Trophoblast cell (in vitro differentiated cells and primary cell): ENCODE measurements around the gene TEX22.
A peak's percentile ranks its signal among the peaks of the same experiment; 100 is the strongest.

Experiments
- DNase-seq, 2 donors: peaks; one replicate each; pipeline ENCODE4 v3.0.0-alpha.2; 2016
- H2AFZ ChIP-seq: 2 replicates; pipeline ENCODE4 v1.6.1; 2013; ENCODE audit warnings: low read length, moderate library complexity, mild to moderate bottlenecking; ENCODE audit not compliant: insufficient read depth, poor library complexity
- H2AK5ac ChIP-seq: 2 replicates; pipeline ENCODE4 v1.6.1; 2013; ENCODE audit warnings: mild to moderate bottlenecking, low read length
- H2BK120ac ChIP-seq: 2 replicates; pipeline ENCODE4 v1.6.1; 2013; ENCODE audit warnings: low read length, mild to moderate bottlenecking, moderate library complexity; ENCODE audit not compliant: insufficient read depth, poor library complexity
- H2BK12ac ChIP-seq: 2 replicates; pipeline ENCODE4 v1.6.1; 2013; ENCODE audit warnings: mild to moderate bottlenecking, low read length, moderate library complexity
- H2BK5ac ChIP-seq: 2 replicates; pipeline ENCODE4 v1.6.1; 2013; ENCODE audit warnings: low read length, low read depth, moderate library complexity, mild to moderate bottlenecking; ENCODE audit not compliant: poor library complexity
- H3K14ac ChIP-seq: 2 replicates; pipeline ENCODE4 v1.6.1; 2013; ENCODE audit warnings: mild to moderate bottlenecking, low read length
- H3K18ac ChIP-seq: 2 replicates; pipeline ENCODE4 v1.6.1; 2013; ENCODE audit warnings: mild to moderate bottlenecking, low read length
- H3K23ac ChIP-seq: 2 replicates; pipeline ENCODE4 v1.6.1; 2013; ENCODE audit warnings: low read length
- H3K27ac ChIP-seq: 2 replicates; pipeline ENCODE4 v1.5.1; 2013; ENCODE audit warnings: low read depth, mild to moderate bottlenecking, inconsistent platforms, low read length, moderate library complexity
- H3K27me3 ChIP-seq: 2 replicates; pipeline ENCODE4 v1.6.1; 2013; ENCODE audit warnings: inconsistent platforms, mild to moderate bottlenecking, low read length, moderate library complexity; ENCODE audit not compliant: insufficient read depth
- H3K36me3 ChIP-seq, 2 experiments: 1 replicate in 1 of 2; 2 replicates in 1 of 2; pipeline ENCODE4 v1.6.1; 2013; ENCODE audit warnings: low read length in 2 of 2, mild to moderate bottlenecking in 2 of 2, moderate library complexity in 1 of 2; ENCODE audit not compliant: insufficient read depth in 2 of 2, control insufficient read depth in 1 of 2
- H3K4ac ChIP-seq: 2 replicates; pipeline ENCODE4 v1.6.1; 2013; ENCODE audit warnings: low read depth, mild to moderate bottlenecking, low read length, moderate library complexity
- H3K4me1 ChIP-seq, 2 experiments: 1 replicate in 1 of 2; 2 replicates in 1 of 2; pipeline ENCODE4 v1.6.1; 2013; ENCODE audit warnings: low read length in 2 of 2, mild to moderate bottlenecking in 2 of 2, moderate library complexity in 1 of 2; ENCODE audit not compliant: insufficient read depth in 2 of 2, control insufficient read depth in 1 of 2
- H3K4me2 ChIP-seq: 2 replicates; pipeline ENCODE4 v1.6.1; 2013; ENCODE audit warnings: inconsistent platforms, mild to moderate bottlenecking, low read length, moderate library complexity
- H3K4me3 ChIP-seq: 2 replicates; pipeline ENCODE4 v1.5.1; 2013; ENCODE audit warnings: mild to moderate bottlenecking, low read depth, low read length, inconsistent platforms
- H3K79me1 ChIP-seq: one replicate; pipeline ENCODE4 v1.6.1; 2013; ENCODE audit warnings: low read length
- H3K79me2 ChIP-seq: 2 replicates; pipeline ENCODE4 v1.6.1; 2013; ENCODE audit warnings: low read length, mild to moderate bottlenecking; ENCODE audit not compliant: control insufficient read depth, insufficient read depth, poor library complexity
- H3K9ac ChIP-seq: 2 replicates; pipeline ENCODE4 v1.6.1; 2013; ENCODE audit warnings: mild to moderate bottlenecking, low read length
- H3K9me3 ChIP-seq: 2 replicates; pipeline ENCODE4 v1.6.1; 2013; ENCODE audit warnings: low read depth, mild to moderate bottlenecking, control low read depth, inconsistent platforms, low read length; ENCODE audit not compliant: insufficient read depth
- H4K12ac ChIP-seq: 2 replicates; pipeline ENCODE4 v1.6.1; 2013; ENCODE audit warnings: low read depth, mild to moderate bottlenecking, low read length, moderate library complexity
- H4K8ac ChIP-seq: 2 replicates; pipeline ENCODE4 v1.6.1; 2013; ENCODE audit warnings: low read depth, mild to moderate bottlenecking, low read length, moderate library complexity
- H4K91ac ChIP-seq: one replicate; pipeline ENCODE4 v1.6.1; 2013; ENCODE audit warnings: low read depth, mild to moderate bottlenecking, low read length, moderate library complexity
- WGBS: extraction: QIAGEN DNeasy Blood & Tissue Kit; methylation state at CpG from one replicate; pipeline ENCODE4 v1.1.7; 2013; ENCODE audit warnings: missing lambda C conversion rate; ENCODE audit not compliant: insufficient read length, insufficient coverage; ENCODE audit errors: extremely low coverage; 5-methylcytosine and 5-hydroxymethylcytosine counted together

Gene TEX22

DNA sequence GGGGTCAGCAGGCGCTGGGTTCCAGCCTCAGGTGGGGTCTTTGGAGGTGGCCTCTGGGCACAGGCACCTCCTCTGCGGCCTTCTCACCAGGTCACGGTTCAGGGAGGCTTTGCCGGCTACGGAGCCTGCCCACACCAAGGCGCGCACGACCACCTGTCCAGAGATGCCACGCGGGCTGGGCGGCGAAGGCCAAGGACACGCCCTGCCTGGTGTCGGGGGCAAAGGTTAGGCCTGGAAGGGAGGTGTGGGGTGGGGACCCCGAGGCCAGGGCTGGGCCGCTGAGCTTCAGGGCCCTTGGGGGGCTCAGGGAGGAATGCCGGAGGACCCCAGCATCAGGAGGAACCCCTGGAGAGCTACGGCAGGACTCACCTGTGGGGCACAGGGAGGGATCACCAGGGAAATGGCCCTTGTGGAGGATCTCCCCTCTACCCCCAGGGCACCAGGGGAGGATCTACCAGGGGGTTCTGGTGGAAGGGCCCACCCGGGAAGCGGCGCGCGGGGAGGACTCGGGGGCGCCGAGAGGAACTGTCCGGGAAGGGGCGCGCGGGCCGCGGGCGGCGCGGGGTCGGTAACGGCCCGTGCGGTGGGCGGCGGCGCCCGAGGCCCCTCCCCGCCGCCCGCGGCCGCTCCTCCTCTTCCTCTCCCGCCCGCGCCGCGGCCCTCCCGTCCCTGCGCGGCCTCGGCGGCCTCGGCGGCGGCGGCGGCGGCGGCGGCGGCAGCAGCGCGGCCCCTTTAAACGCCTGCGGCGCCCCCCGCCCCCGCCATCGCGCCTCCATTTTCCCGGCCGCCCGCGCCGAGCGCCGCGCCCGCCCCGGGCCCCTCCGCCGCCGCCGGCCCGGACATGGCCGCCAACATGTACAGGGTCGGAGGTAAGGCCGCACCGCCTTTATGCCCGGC, 21.1 kb downstream of the TEX22 start, which contains the start of gene MTA1:
Gene MTA1 (plus strand): TSS at position 633 of the 897 bp plus-strand sequence. CDS start 209 bp downstream, at position 842.
- peak in 1 of 2 donors; percentile 46 for DNase-seq
- peak within 1 kb of the TSS; percentile 85 for H2AK5ac ChIP-seq

DNA sequence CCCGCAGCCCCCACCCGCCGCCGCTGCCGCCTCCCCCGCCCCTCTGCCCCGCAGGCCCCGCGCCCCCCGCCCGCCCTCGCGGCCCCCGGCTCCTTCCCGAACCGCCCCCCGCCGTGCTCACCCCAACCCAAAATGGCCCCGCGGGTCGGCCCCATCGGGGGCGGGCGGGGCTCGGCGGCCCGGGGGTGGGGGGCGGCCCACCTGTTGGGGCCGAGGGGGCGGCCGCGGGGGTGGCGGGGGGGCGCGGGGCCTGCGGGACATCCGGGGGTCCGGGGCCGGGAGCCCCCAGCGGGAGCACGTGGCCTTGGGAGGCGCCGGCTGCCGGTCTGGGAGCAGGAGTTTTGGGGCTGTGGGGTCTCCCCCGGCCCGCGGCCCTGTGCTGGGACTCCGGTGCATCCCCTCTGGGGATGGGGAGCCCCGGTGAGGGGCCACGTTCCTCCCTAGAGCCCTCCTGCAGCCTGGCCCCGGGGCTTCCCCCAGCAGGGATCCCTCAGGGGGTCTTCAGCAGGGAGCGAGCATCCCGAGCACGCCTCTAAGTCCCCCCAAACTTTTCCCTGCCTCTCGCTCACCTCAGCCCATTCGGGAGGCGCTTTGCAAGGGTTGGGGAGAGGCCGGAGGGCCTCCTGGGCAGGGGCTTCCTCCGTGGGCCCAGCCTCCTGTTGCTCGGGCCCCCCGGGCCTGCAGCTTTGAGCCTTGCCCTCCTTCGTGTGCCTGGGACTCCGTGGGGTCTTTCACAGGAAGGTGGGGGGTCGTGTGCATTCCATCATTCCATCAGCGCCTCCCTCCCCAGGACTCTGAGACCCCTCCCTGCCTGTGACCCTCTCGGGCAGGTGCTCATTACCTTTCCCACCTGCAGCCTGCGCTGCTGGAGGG, 22.0 kb downstream of the TEX22 start:
- H3K4me3 ChIP-seq = peak overlapping the region; percentile 72
- no peak overlapping the region for H2AK5ac ChIP-seq
- H2AFZ ChIP-seq = no peak overlapping the region
- no peaks in the 10 kb centered on the region for H3K27me3 ChIP-seq
- peak overlapping the region; percentile 37 for H3K14ac ChIP-seq
- H3K27ac ChIP-seq = no peak overlapping the region
- H3K9ac ChIP-seq = peak overlapping the region; percentile 80
- H3K79me2 ChIP-seq = peaks cover 15% of the 10 kb centered on the region
- peaks cover 2% of the 10 kb centered on the region for H3K9me3 ChIP-seq
- no peak overlapping the region for H2BK12ac ChIP-seq
- H2BK5ac ChIP-seq = no peak overlapping the region
- no peak overlapping the region for H2BK120ac ChIP-seq
- H4K91ac ChIP-seq = no peak overlapping the region
- H3K4me1 ChIP-seq = peaks cover 18 to 25% of the 10 kb centered on the region in 2 experiments
- no CpG with 5 or more reads among the region's 67 CpGs for WGBS
- peaks cover 10% of the 10 kb centered on the region in 2 experiments for H3K36me3 ChIP-seq
- peak overlapping the region; percentile 93 for H3K4me2 ChIP-seq
- peak overlapping the region; percentile 17 for H4K8ac ChIP-seq
- no peak overlapping the region for H3K23ac ChIP-seq
- H3K79me1 ChIP-seq = peaks cover 4% of the 10 kb centered on the region
- H4K12ac ChIP-seq = peak overlapping the region; percentile 1
- H3K4ac ChIP-seq = peak overlapping the region; percentile 18
- DNase-seq = no peak
- H3K18ac ChIP-seq = no peak overlapping the region

More for the DNA sequence above, 21.1 kb downstream of the TEX22 start, which contains the start of gene MTA1:
- H4K12ac ChIP-seq = peak within 1 kb of the TSS; percentile 89
- H3K9ac ChIP-seq = peak within 1 kb of the TSS; percentile 80
- H2AFZ ChIP-seq = peak within 1 kb of the TSS; percentile 87
- H3K4ac ChIP-seq = peak within 1 kb of the TSS; percentile 95
- H3K79me1 ChIP-seq = peaks cover 10% of the 10 kb centered on the region
- H3K4me2 ChIP-seq = peak within 1 kb of the TSS; percentile 93
- H4K8ac ChIP-seq = peak within 1 kb of the TSS; percentile 96
- no CpG with 5 or more reads among the region's 96 CpGs for WGBS
- peaks cover 4% of the 10 kb centered on the region in 2 experiments for H3K36me3 ChIP-seq
- peak within 1 kb of the TSS; percentile 51 for H2BK5ac ChIP-seq
- peak within 1 kb of the TSS; percentile 44 for H2BK12ac ChIP-seq
- peaks cover 14% of the 10 kb centered on the region for H3K79me2 ChIP-seq
- H3K4me3 ChIP-seq = peak within 1 kb of the TSS; percentile 74
- peak within 1 kb of the TSS; percentile 87 for H3K14ac ChIP-seq
- H2BK120ac ChIP-seq = peak within 1 kb of the TSS; percentile 64
- H3K9me3 ChIP-seq = peaks cover 2% of the 10 kb centered on the region
- H3K27ac ChIP-seq = no peak within 1 kb of the TSS
- H3K18ac ChIP-seq = peak within 1 kb of the TSS; percentile 80
- no peak within 1 kb of the TSS for H3K23ac ChIP-seq
- H3K27me3 ChIP-seq = no peaks in the 10 kb centered on the region
- peak within 1 kb of the TSS; percentile 80 for H4K91ac ChIP-seq
- peaks cover 20 to 27% of the 10 kb centered on the region in 2 experiments for H3K4me1 ChIP-seq

DNA sequence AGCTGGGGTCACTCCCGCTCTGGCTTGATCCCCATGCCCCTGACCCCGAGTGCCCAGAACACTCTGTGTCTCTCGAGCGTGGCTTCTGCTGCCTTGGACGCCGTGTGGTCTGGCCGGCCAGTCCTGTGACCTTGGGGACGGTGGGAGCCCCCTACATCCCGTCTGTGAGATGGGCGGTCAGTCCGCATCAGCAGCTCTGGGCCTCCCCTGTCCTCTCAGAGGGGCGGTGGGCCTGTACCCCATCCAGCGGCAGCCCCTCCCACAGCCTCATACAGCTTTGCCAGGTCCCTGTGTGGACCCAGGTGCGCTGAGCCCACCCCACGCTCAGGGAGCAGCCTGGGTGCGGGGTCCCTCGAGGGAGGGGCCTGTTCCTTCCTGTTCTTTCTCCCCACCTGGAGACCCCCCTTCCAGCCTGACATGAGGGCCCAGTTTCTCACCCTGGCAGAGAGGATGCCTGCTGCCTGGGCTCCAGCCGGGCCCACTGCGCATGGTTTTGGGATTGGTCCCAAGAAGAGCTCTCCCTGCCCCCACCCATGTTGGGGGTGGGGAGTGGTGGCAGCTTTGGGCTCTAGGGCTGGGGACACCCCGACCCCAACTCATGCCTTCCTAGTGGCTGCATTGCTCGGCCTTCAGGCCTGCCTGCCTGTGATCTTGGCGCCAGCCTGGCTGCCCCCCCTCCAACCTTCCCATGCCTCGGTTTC, 22.8 kb downstream of the TEX22 start:
- H2BK12ac ChIP-seq = no peak overlapping the region
- H3K79me2 ChIP-seq = peaks cover 17% of the 10 kb centered on the region
- peak overlapping the region; percentile 1 for H4K12ac ChIP-seq
- peak overlapping the region; percentile 18 for H3K4ac ChIP-seq
- no peak for DNase-seq
- peaks cover 18 to 25% of the 10 kb centered on the region in 2 experiments for H3K4me1 ChIP-seq
- H3K4me3 ChIP-seq = peak overlapping the region; percentile 72
- no peak overlapping the region for H3K14ac ChIP-seq
- H3K23ac ChIP-seq = no peak overlapping the region
- H3K27ac ChIP-seq = no peak overlapping the region
- H3K9ac ChIP-seq = no peak overlapping the region
- WGBS = no CpG with 5 or more reads among the region's 23 CpGs
- H2AK5ac ChIP-seq = no peak overlapping the region
- no peaks in the 10 kb centered on the region for H3K27me3 ChIP-seq
- peak overlapping the region; percentile 93 for H3K4me2 ChIP-seq
- H4K8ac ChIP-seq = no peak overlapping the region
- H4K91ac ChIP-seq = no peak overlapping the region
- peaks cover 11 to 14% of the 10 kb centered on the region in 2 experiments for H3K36me3 ChIP-seq
- no peak overlapping the region for H2AFZ ChIP-seq
- H3K79me1 ChIP-seq = peaks cover 4% of the 10 kb centered on the region
- H3K9me3 ChIP-seq = peaks cover 2% of the 10 kb centered on the region
- H2BK5ac ChIP-seq = no peak overlapping the region
- no peak overlapping the region for H2BK120ac ChIP-seq
- no peak overlapping the region for H3K18ac ChIP-seq
